Spleen (tissue), 11 donors: Measurements from ENCODE around the gene TBL1XR1. TPM values are rescaled to one million over a fixed set of nuclear protein-coding genes. Genes with fewer than 3 reads are reported as not detected.

Source experiments
- DNase-seq: peaks from one replicate; pipeline ENCODE4 v3.0.0-alpha.2; 2020
- H3K27ac ChIP-seq, 8 donors: fragments of 200-600 bp; sonication (generic) in 7 of 8; 1 replicate in 4 of 8; 2 replicates in 4 of 8; pipeline versions ENCODE4 v1.5.0 to v1.8.0; 2016 to 2021; ENCODE audit warnings: inconsistent platforms in 4 of 8, mild to moderate bottlenecking in 4 of 8, moderate library complexity in 1 of 8
- H3K27me3 ChIP-seq, 7 donors: fragments of 200-600 bp; sonication (generic) in 6 of 7; replicated peaks in 1 of 7; 1 replicate in 4 of 7; 2 replicates in 3 of 7; pipeline versions ENCODE4 v1.5.0 to v1.8.0; 2016 to 2021; ENCODE audit warnings: inconsistent platforms in 3 of 7, mild to moderate bottlenecking in 1 of 7
- H3K36me3 ChIP-seq, 6 donors: fragments of 200-600 bp; sonication (generic) in 5 of 6; 1 replicate in 4 of 6; 2 replicates in 2 of 6; pipeline versions ENCODE4 v1.5.0 to v1.8.0; 2016 to 2021; ENCODE audit warnings: inconsistent platforms in 2 of 6
- H3K4me1 ChIP-seq, 6 donors: fragments of 200-600 bp; sonication (generic) in 5 of 6; 1 replicate in 3 of 6; 2 replicates in 3 of 6; pipeline versions ENCODE4 v1.5.0 to v1.8.0; 2016 to 2021; ENCODE audit warnings: inconsistent platforms in 3 of 6
- H3K4me3 ChIP-seq, 8 donors: fragments of 200-600 bp; sonication (generic) in 7 of 8; 1 replicate in 4 of 8; 2 replicates in 4 of 8; pipeline versions ENCODE4 v1.5.0 to v1.8.0; 2016 to 2021; ENCODE audit warnings: inconsistent platforms in 4 of 8, mild to moderate bottlenecking in 4 of 8, moderate library complexity in 2 of 8
- H3K9me3 ChIP-seq, 8 donors: fragments of 200-600 bp; sonication (generic) in 7 of 8; 1 replicate in 4 of 8; 2 replicates in 4 of 8; pipeline versions ENCODE4 v1.5.0 to v1.8.0; 2016 to 2021; ENCODE audit warnings: inconsistent platforms in 4 of 8
- CTCF ChIP-seq, 11 experiments: fragments of 200-600 bp in 7 of 11; fragments of 450-650 bp in 4 of 11; sonication (generic) in 4 of 11; IDR thresholded peaks in 8 of 11; conservative IDR thresholded peaks in 3 of 11; 1 replicate in 7 of 11; 2 replicates in 4 of 11; pipeline versions ENCODE4 v1.4.0 to v1.8.0; 2016 to 2021; ENCODE audit warnings: antibody characterized with exemption in 11 of 11, inconsistent platforms in 4 of 11, mild to moderate bottlenecking in 1 of 11
- POLR2A ChIP-seq, 3 donors: fragments of 450-650 bp; IDR thresholded peaks; one replicate each; pipeline ENCODE4 v1.5.1; 2017; ENCODE audit warnings: antibody characterized with exemption in 3 of 3, mild to moderate bottlenecking in 1 of 3
- POLR2AphosphoS5 ChIP-seq, 3 donors: sonication (generic); formaldehyde crosslinking; IDR thresholded peaks; one replicate each; pipeline ENCODE4 v1.5.1; 2017; ENCODE audit warnings: antibody characterized with exemption in 3 of 3
- WGBS, 5 donors: extraction: QIAGEN DNeasy Blood & Tissue Kit in 3 of 5; methylation state at CpG; one replicate each; pipeline versions ENCODE4 v1.1.5 to v1.1.7; 2013 to 2018; 5-methylcytosine and 5-hydroxymethylcytosine counted together
- intact Hi-C: fragments of 100-400 bp; cut with DNase I; formaldehyde crosslinking; loops from one replicate; pipeline ENCODE4 v1.15.0; 2023; ENCODE audit warnings: low total_unique reads
- polyA plus RNA-seq, 3 donors: library from polyadenylated mRNA; stranded (reverse); fragments of 200-250 nt; gene quantifications; one replicate each; pipeline ENCODE4 v1.2.1, GENCODE V29; 2013
- total RNA-seq, 7 donors: library from RNA; depleted of rRNA in 3 of 7; stranded (reverse); fragments of >200 nt in 3 of 7; fragmentation: NEBNext Ultra II Directional in 4 of 7; extraction: Animal tissue kit (Norgen Biotek cat#: 25700) in 4 of 7; gene quantifications; one replicate each; pipeline versions ENCODE4 v1.1.0 to v1.2.1, GENCODE V29; 2016 to 2021
- donor health status: healthy with polysubstance abuse.
- donor health status: DM: no; HTN: no; CAD: no; lungs with moderate emphysema.
- donor health status: DM: no; HTN: no; CAD: no.
- donor health status: Bipolar disorder and iron deficiency.
- donor health status: healthy.
- donor health status: DM: no; HTN: no; CAD: no.
- donor health status: DM: yes; HTN: yes; CAD: no.

TBL1XR1 gene
- total and polyA plus RNA-seq, 10 donors, result 32.4 to 168 (median 97.2) TPM

- intact Hi-C loops, result loop anchor here (2.0 to 10.0 kb wide), 2 partner anchors 143 to 163 kb away; no protein-coding TSS in a partner anchor
- Histone ChIP-seq H3K36me3 (no peaks in the 10 kb centered on the region), H3K27me3 (no peaks in the 10 kb centered on the region), H3K27ac (peak overlapping the region; percentile 80 to 100 (median 97)), H3K4me3 (peak overlapping the region; percentile 25 to 93 (median 80)), H3K9me3 (no peaks in the 10 kb centered on the region), H3K4me1 (peaks cover 25 to 81% (median 55%) of the 10 kb centered on the region in 6 donors)
- WGBS, 5 donors, result 0 to 2% (median 1%) methylated on average over 24 to 57 of the region's 57 CpGs
- TF ChIP-seq CTCF (IDR thresholded peaks at IDR 0.05 in 8 of 11, conservative IDR thresholded peaks at IDR 0.05 in 3 of 11) (no peak), POLR2A (IDR thresholded peaks at IDR 0.05) (no peak), POLR2AphosphoS5 (IDR thresholded peaks at IDR 0.05) (no peak)
- DNase-seq, result no peak
Measured at GRCh38 chr3:177197727-177198460, 612 bp upstream of the TBL1XR1 start.

GRCh38 chr3:177196456-177197040 is 734 bp downstream of the TBL1XR1 start:
- peak; percentile 82 for DNase-seq
- Histone ChIP-seq H3K36me3 (no peaks in the 10 kb centered on the region), H3K27ac (peak overlapping the region; percentile 92 to 100 (median 97)), H3K9me3 (no peaks in the 10 kb centered on the region), H3K4me3 (peak overlapping the region; percentile 51 to 93 (median 80)), H3K4me1 (peaks cover 33 to 81% (median 60%) of the 10 kb centered on the region in 6 donors), H3K27me3 (no peaks in the 10 kb centered on the region)
- WGBS, 5 donors, result 0 to 1% (median 1%) methylated on average over 19 to 43 of the region's 43 CpGs
- TF ChIP-seq CTCF (IDR thresholded peaks at IDR 0.05 in 8 of 11, conservative IDR thresholded peaks at IDR 0.05 in 3 of 11) (peak in 1 of 11 experiments; percentile 8), POLR2AphosphoS5 (IDR thresholded peaks at IDR 0.05) (peak in 2 of 3 donors; percentile 6 to 20), POLR2A (IDR thresholded peaks at IDR 0.05) (no peak)
- intact Hi-C loops, result loop anchor here (2.0 to 10.0 kb wide), 2 partner anchors 142 to 164 kb away; no protein-coding TSS in a partner anchor

DNA sequence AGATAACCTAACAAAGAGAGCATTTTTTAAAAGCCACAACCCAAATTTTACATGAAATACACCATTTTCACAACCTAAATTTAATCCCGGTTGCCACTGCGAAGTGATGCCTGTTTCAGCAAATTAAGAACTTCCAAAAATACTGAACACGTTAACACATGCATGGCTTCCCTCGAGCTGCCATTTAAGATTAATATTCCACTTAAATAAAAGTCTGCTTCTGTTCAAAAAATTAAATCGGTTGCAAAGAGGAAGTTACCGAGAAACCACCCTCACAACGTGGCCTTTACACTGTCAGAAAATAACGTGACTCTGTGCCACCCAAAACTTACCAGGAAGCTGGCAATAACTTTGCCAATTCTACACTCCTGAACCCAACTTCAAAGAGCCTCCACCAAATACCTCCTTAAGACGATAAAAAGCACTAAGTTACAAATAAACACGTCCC is 1.2 kb downstream of the TBL1XR1 start:
- Histone ChIP-seq H3K4me1 (peaks cover 38 to 81% (median 63%) of the 10 kb centered on the region in 6 donors), H3K4me3 (peak overlapping the region; percentile 51 to 93 (median 80)), H3K27ac (peak overlapping the region; percentile 92 to 100 (median 97)), H3K9me3 (no peaks in the 10 kb centered on the region), H3K36me3 (no peaks in the 10 kb centered on the region), H3K27me3 (no peaks in the 10 kb centered on the region)
- WGBS, 5 donors, result 0 to 1% (median 1%) methylated on average over 9 to 10 of the region's 10 CpGs
- no peak for TF ChIP-seq CTCF (IDR thresholded peaks at IDR 0.05 in 8 of 11, conservative IDR thresholded peaks at IDR 0.05 in 3 of 11)
- DNase-seq, result no peak
- intact Hi-C loops, result loop anchor here (2.0 to 10.0 kb wide), 2 partner anchors 141 to 165 kb away; no protein-coding TSS in a partner anchor
